ENCODE data around the gene TREX2. TPM values are rescaled to one million over a fixed set of nuclear protein-coding genes. Genes with fewer than 3 reads are reported as not detected.
A peak's percentile ranks its signal among the peaks of the same experiment; 100 is the strongest.

The TREX2 gene
- total RNA-seq, result under 1 TPM in 1 of 4 donors, not detected in 3; 0.18 TPM

DNA sequence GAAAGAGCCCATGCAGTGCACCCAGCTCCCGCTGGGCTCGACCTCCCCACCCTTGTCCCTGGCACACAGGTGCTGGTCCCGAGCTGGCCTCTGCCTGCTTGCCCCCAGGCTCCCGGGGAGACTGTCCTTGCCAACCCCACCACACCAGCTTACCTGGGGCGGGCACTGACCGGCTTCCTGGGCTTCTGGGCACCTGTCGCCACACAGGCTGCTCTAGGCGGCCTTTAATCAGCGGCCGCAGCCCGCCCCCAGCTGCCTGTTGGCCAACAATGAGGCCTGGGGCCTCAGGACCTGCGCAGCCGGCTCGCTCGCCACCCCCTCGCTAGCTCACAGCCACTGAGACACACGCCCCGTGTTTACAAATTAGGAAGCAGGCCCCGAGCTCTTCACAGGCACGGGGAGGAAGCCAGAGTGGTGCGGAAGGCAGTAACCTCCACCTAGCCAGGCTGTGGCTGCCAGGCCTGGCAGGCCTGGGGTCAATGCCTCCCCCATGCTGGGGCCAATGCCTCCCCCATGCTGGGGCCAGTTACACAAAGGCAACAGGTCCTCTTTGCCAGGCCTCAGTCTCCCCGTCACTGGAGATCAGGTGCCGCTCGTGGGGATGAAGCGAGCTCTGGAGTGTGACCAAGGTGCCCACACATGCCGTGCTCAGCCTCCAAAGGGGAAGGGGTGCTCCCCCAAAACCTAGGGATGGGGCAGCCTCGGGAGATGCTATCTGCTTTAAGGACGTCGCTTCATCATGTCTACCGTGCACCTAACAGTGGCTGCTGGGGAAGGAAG is at the start of gene TREX2:
TREX2 (minus strand) TSS at position 201 of the 780 bp plus-strand sequence. CDS start 626 bp downstream, outside the sequence.
- no peak within 1 kb of the TSS for H3K4me3 ChIP-seq
- H3K4me1 ChIP-seq, result no peaks in the 10 kb centered on the region
- in situ Hi-C loops (cut with MboI; ENCODE audit: low sequenced_read_pairs in 4 of 4) (no loop called here), intact Hi-C loops (cut with DNase I; ENCODE audit: low total_unique reads) (no loop called here)
- no peaks in the 10 kb centered on the region for H3K9me3 ChIP-seq
- no peaks in the 10 kb centered on the region for H3K36me3 ChIP-seq
- no peaks in the 10 kb centered on the region for H3K27me3 ChIP-seq
- H3K27ac ChIP-seq, result no peak within 1 kb of the TSS
- DNase-seq (no peak), ATAC-seq (no peak)
- TF ChIP-seq POLR2A (IDR thresholded peaks at IDR 0.05) (no peak), CTCF (IDR thresholded peaks at IDR 0.05 in 4 of 5, conservative IDR thresholded peaks at IDR 0.05 in 1 of 5) (no peak)

DNA sequence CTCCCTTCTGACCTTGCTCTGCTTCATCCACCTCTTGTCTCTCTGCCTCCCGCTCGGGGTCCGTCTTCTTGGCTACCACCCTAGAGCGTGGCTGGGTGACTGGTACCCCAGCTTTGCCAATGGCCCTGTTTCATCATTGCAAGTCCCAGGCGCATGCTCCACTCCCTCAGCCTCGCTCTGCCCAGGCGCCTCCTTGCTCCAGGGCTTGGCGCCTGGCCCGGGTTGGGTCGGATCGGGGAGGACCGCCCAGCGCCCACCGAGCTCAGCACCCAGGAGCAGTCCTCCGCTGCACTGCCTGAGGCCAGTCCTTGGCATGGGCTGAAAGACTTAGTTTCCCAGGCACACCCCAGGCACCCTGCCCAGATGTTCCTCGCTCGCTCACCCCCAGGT is 49.5 kb upstream of the TREX2 start:
- intact Hi-C loops (cut with DNase I; ENCODE audit: low total_unique reads), result no loop called here
- H3K4me3 ChIP-seq, result peak overlapping the region in 1 of 4 donors; percentile 39
- TF ChIP-seq CTCF (IDR thresholded peaks at IDR 0.05 in 4 of 5, conservative IDR thresholded peaks at IDR 0.05 in 1 of 5) (no peak), POLR2A (IDR thresholded peaks at IDR 0.05) (no peak)
- H3K4me1 ChIP-seq, result no peaks in the 10 kb centered on the region
- ATAC-seq, result no peak
- DNase-seq, result no peak
- peak overlapping the region in 2 of 4 donors; percentile 34 to 43 for H3K27ac ChIP-seq
- no peaks in the 10 kb centered on the region for H3K36me3 ChIP-seq
- H3K9me3 ChIP-seq, result no peaks in the 10 kb centered on the region
- peaks cover 0 to 17% (median 4%) of the 10 kb centered on the region in 3 donors for H3K27me3 ChIP-seq
- in situ Hi-C loops (cut with MboI; ENCODE audit: low sequenced_read_pairs in 4 of 4), result no loop called here

DNA sequence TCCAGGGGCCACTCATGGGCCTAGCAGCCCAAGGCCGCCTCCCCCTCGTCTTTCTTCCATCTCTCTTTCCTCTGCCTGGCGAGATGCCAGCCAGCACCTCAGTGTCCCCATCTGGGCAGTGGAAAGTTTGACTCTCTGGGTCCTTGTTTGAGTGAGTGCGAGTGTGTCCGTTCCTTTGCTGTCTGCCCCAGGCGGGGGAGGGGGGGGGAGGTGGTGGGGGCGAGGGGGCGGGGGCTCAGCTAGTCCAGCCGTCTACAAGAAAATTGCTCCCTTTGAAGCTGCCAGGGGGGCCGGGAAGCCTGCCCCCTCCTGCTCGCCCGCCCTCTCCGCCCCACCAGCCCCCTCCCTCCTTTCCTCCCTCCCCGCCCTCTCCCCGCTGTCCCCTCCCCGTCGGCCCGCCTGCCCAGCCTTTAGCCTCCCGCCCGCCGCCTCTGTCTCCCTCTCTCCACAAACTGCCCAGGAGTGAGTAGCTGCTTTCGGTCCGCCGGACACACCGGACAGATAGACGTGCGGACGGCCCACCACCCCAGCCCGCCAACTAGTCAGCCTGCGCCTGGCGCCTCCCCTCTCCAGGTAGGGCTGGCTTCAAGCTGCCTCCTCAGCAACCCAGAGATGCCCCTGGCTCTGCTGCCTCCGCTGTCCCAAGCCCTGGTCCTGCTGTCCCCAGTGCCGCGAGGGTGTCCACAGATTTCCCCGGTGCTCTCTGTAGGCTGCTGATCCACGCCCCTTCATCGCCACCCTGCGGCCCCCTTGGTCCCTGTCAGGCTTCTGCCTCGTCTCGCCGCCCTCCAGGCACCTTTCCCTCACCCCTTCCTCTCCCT is 48.9 kb upstream of the TREX2 start, which contains the start of gene BGN:
BGN (plus strand) TSS at position 440 of the 821 bp plus-strand sequence. CDS start 9,652 bp downstream, outside the sequence.
- no peaks in the 10 kb centered on the region for H3K9me3 ChIP-seq
- TF ChIP-seq POLR2A (IDR thresholded peaks at IDR 0.05) (no peak), CTCF (IDR thresholded peaks at IDR 0.05 in 4 of 5, conservative IDR thresholded peaks at IDR 0.05 in 1 of 5) (peak in 3 of 5 experiments; percentile 10 to 28 (median 19))
- H3K4me3 ChIP-seq, result peak within 1 kb of the TSS in 1 of 4 donors; percentile 39
- DNase-seq (no peak), ATAC-seq (peak in 1 of 2 donors; percentile 33)
- H3K4me1 ChIP-seq, result no peaks in the 10 kb centered on the region
- H3K27ac ChIP-seq, result peak within 1 kb of the TSS in 3 of 4 donors; percentile 29 to 43 (median 34)
- H3K27me3 ChIP-seq, result peaks cover 0 to 14% (median 4%) of the 10 kb centered on the region in 3 donors
- in situ Hi-C loops (cut with MboI; ENCODE audit: low sequenced_read_pairs in 4 of 4) (no loop called here), intact Hi-C loops (cut with DNase I; ENCODE audit: low total_unique reads) (no loop called here)
- H3K36me3 ChIP-seq, result no peaks in the 10 kb centered on the region

- ATAC-seq (no peak), DNase-seq (no peak)
- H3K9me3 ChIP-seq, result no peaks in the 10 kb centered on the region
- in situ Hi-C loops (cut with MboI; ENCODE audit: low sequenced_read_pairs in 4 of 4) (no loop called here), intact Hi-C loops (cut with DNase I; ENCODE audit: low total_unique reads) (no loop called here)
- H3K4me3 ChIP-seq, result no peak overlapping the region
- H3K27me3 ChIP-seq, result peaks cover 0 to 9% (median 4%) of the 10 kb centered on the region in 3 donors
- H3K4me1 ChIP-seq, result no peaks in the 10 kb centered on the region
- TF ChIP-seq POLR2A (IDR thresholded peaks at IDR 0.05), result no peak
- TF ChIP-seq CTCF (IDR thresholded peaks at IDR 0.05 in 4 of 5, conservative IDR thresholded peaks at IDR 0.05 in 1 of 5), result no peak
- no peaks in the 10 kb centered on the region for H3K36me3 ChIP-seq
- H3K27ac ChIP-seq, result peak overlapping the region in 1 of 4 donors; percentile 34
Observed at GRCh38 chrX:153494061-153494460, 48.2 kb upstream of the TREX2 start.
